ENCODE results near the gene ABHD16B.

GRCh38 chr20:63835021-63835858, 26.1 kb upstream of the ABHD16B start:
- TF ChIP-seq POLR2A (IDR thresholded peaks at IDR 0.05; ENCODE audit: low read depth, low read length) = no peak
- no peak for TF ChIP-seq TAF1 (IDR thresholded peaks at IDR 0.05; ENCODE audit: low read depth, low read length)
- TF ChIP-seq POLR2AphosphoS5 (IDR thresholded peaks at IDR 0.05; ENCODE audit: low read depth, low read length) = no peak
